K562 (cell line): ENCODE measurements around the gene ITGBL1.

ENCODE experiments used
- EZH2 ChIP-seq: IDR thresholded peaks from 2 replicates; pipeline ENCODE4 v1.6.1; 2012; ENCODE audit warnings: low read depth, mild to moderate bottlenecking, inconsistent platforms, low read length, borderline replicate concordance
- ZNF253 ChIP-seq: fragments of 250-450 bp; sonication (Bioruptor Pico); conservative IDR thresholded peaks from 2 replicates; pipeline ENCODE4 v1.6.1; 2021; ENCODE audit warnings: mild to moderate bottlenecking
- TF ChIP-seq, protein P1 (sequence below): fragments of 450-650 bp; conservative IDR thresholded peaks from 2 replicates; pipeline ENCODE4 v1.6.1; 2016; ENCODE audit warnings: missing genetic modification characterization, low read depth, mild to moderate bottlenecking, missing compliant biosample characterization, moderate library complexity
- TF ChIP-seq, protein P2 (sequence below), 3 experiments: IDR thresholded peaks in 2 of 3; conservative IDR thresholded peaks in 1 of 3; 2 replicates each; pipeline ENCODE4 v1.5.1; 2011 to 2012; ENCODE audit warnings: low read length in 3 of 3, mild to moderate bottlenecking in 3 of 3, control low read depth in 2 of 3, improper control_type of control experiment in 1 of 3, inconsistent platforms in 1 of 3, low read depth in 1 of 3, mixed read lengths in 1 of 3, moderate library complexity in 1 of 3; ENCODE audit not compliant: insufficient read depth in 2 of 3

DNA sequence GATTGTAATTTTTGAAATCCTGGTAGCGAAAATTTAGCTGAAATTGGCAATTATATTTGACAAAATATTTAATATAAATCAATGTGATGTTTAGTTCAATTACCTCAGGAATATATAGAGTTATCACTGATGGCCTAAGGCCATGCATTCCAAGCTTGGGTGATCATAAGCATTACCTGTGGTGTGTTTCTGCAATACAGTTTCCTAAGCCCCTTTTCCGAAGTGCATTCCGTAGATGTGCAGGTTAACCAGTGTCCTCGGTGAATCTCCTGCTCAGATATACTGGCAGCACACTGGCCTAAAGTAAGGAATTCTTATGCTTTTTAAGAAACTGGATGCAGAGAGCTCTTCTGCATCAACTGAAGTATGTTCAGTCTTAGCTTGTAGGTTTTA lies 35.0 kb downstream of the ITGBL1 start:
- TF ChIP-seq, protein P1, sequence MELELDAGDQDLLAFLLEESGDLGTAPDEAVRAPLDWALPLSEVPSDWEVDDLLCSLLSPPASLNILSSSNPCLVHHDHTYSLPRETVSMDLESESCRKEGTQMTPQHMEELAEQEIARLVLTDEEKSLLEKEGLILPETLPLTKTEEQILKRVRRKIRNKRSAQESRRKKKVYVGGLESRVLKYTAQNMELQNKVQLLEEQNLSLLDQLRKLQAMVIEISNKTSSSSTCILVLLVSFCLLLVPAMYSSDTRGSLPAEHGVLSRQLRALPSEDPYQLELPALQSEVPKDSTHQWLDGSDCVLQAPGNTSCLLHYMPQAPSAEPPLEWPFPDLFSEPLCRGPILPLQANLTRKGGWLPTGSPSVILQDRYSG (tag): no peak
- no peak for TF ChIP-seq ZNF253 (CRISPR knock-in tag)
- no peak for TF ChIP-seq EZH2
- TF ChIP-seq, protein P2, sequence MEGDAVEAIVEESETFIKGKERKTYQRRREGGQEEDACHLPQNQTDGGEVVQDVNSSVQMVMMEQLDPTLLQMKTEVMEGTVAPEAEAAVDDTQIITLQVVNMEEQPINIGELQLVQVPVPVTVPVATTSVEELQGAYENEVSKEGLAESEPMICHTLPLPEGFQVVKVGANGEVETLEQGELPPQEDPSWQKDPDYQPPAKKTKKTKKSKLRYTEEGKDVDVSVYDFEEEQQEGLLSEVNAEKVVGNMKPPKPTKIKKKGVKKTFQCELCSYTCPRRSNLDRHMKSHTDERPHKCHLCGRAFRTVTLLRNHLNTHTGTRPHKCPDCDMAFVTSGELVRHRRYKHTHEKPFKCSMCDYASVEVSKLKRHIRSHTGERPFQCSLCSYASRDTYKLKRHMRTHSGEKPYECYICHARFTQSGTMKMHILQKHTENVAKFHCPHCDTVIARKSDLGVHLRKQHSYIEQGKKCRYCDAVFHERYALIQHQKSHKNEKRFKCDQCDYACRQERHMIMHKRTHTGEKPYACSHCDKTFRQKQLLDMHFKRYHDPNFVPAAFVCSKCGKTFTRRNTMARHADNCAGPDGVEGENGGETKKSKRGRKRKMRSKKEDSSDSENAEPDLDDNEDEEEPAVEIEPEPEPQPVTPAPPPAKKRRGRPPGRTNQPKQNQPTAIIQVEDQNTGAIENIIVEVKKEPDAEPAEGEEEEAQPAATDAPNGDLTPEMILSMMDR (IDR thresholded peaks at IDR 0.05 in 2 of 3, conservative IDR thresholded peaks at IDR 0.05 in 1 of 3; ENCODE audit: insufficient read depth in 2 of 3, low read depth in 1 of 3, low read length in 3 of 3): no peak
